ENCODE results near the gene MCRIP2. TPM values are rescaled to one million over a fixed set of nuclear protein-coding genes. Genes with fewer than 3 reads are reported as not detected.

The MCRIP2 gene
- total RNA-seq, 1 experiment from 2014 or later, result 36.1 TPM

GRCh38 chr16:616733-617586, 24.7 kb upstream of the MCRIP2 start:
- DNase-seq (ENCODE audit: low spot score), result no peak

- DNase-seq (ENCODE audit: low spot score), result no peak
Observed at GRCh38 chr16:617855-618254, 23.8 kb upstream of the MCRIP2 start.

- no peak for DNase-seq (ENCODE audit: low spot score)
Observed at GRCh38 chr16:619476-620100, 22.0 kb upstream of the MCRIP2 start.

GRCh38 chr16:620700-621525, 20.7 kb upstream of the MCRIP2 start:
- DNase-seq (ENCODE audit: low spot score), result no peak

GRCh38 chr16:621526-622105, 20.0 kb upstream of the MCRIP2 start:
- no peak for DNase-seq (ENCODE audit: low spot score)

- no peak for DNase-seq (ENCODE audit: low spot score)
Observed at GRCh38 chr16:622920-623280, 18.7 kb upstream of the MCRIP2 start.

GRCh38 chr16:624526-625070, 17.0 kb upstream of the MCRIP2 start:
- DNase-seq (ENCODE audit: low spot score), result no peak

- DNase-seq (ENCODE audit: low spot score), result no peak
Observed at GRCh38 chr16:625117-625976, 16.3 kb upstream of the MCRIP2 start.

GRCh38 chr16:625977-626765, 15.5 kb upstream of the MCRIP2 start:
- no peak for DNase-seq (ENCODE audit: low spot score)

GRCh38 chr16:626787-627453, 14.7 kb upstream of the MCRIP2 start:
- peak; percentile 99 for DNase-seq (ENCODE audit: low spot score)

GRCh38 chr16:627454-628239, 14.0 kb upstream of the MCRIP2 start:
- DNase-seq (ENCODE audit: low spot score), result peak; percentile 83

- DNase-seq (ENCODE audit: low spot score), result no peak
Observed at GRCh38 chr16:628321-629061, 13.1 kb upstream of the MCRIP2 start.

- DNase-seq (ENCODE audit: low spot score), result no peak
Observed at GRCh38 chr16:629185-629832, 12.3 kb upstream of the MCRIP2 start.

GRCh38 chr16:629833-630248, 11.8 kb upstream of the MCRIP2 start:
- no peak for DNase-seq (ENCODE audit: low spot score)

- no peak for DNase-seq (ENCODE audit: low spot score)
Observed at GRCh38 chr16:630249-630814, 11.3 kb upstream of the MCRIP2 start.

- DNase-seq (ENCODE audit: low spot score), result no peak
Observed at GRCh38 chr16:630815-631405, 10.7 kb upstream of the MCRIP2 start, which contains the start of gene WFIKKN1. TSS of gene WFIKKN1 (plus strand) at chr16:630985. CDS start at chr16:631254, 269 bp downstream.

Data from A172 (cell line).